H9 (cell line): ENCODE results near the gene HRC. TPM values are rescaled to one million over a fixed set of nuclear protein-coding genes. Genes with fewer than 3 reads are reported as not detected.

Source experiments
- DNase-seq: peaks from one replicate; pipeline ENCODE4 v3.0.0-alpha.2; 2017
- H2AFZ ChIP-seq: one replicate; pipeline ENCODE4 v1.6.1; 2013; ENCODE audit warnings: mild to moderate bottlenecking, low read length, control low read depth, moderate library complexity
- H2AK5ac ChIP-seq: 2 replicates; pipeline ENCODE4 v1.6.1; 2013; ENCODE audit warnings: low read length, control low read depth, mixed read lengths; ENCODE audit not compliant: insufficient read length
- H2BK120ac ChIP-seq: one replicate; pipeline ENCODE4 v1.6.1; 2013; ENCODE audit warnings: low read depth, mild to moderate bottlenecking, low read length, control low read depth, inconsistent platforms; ENCODE audit not compliant: poor library complexity, severe bottlenecking
- H2BK12ac ChIP-seq: 2 replicates; pipeline ENCODE4 v1.6.1; 2013; ENCODE audit warnings: low read length, control low read depth, mixed read lengths, low read depth; ENCODE audit not compliant: insufficient read length
- H2BK15ac ChIP-seq: 2 replicates; pipeline ENCODE4 v1.6.1; 2013; ENCODE audit warnings: low read depth, low read length, control low read depth
- H2BK20ac ChIP-seq: one replicate; pipeline ENCODE4 v1.6.1; 2013; ENCODE audit warnings: low read depth, mild to moderate bottlenecking, low read length, control low read depth, inconsistent platforms; ENCODE audit not compliant: poor library complexity, severe bottlenecking
- H2BK5ac ChIP-seq: 2 replicates; pipeline ENCODE4 v1.6.1; 2013; ENCODE audit warnings: low read length, control low read depth, mixed read lengths; ENCODE audit not compliant: insufficient read length
- H3K14ac ChIP-seq: 2 replicates; pipeline ENCODE4 v1.6.1; 2013; ENCODE audit warnings: low read length, control low read depth; ENCODE audit not compliant: insufficient read depth
- H3K18ac ChIP-seq: 2 replicates; pipeline ENCODE4 v1.6.1; 2013; ENCODE audit warnings: low read depth, mild to moderate bottlenecking, mixed read lengths, low read length, control low read depth; ENCODE audit not compliant: insufficient read length
- H3K23ac ChIP-seq: 2 replicates; pipeline ENCODE4 v1.6.1; 2013; ENCODE audit warnings: low read length, control low read depth, mixed read lengths, low read depth; ENCODE audit not compliant: insufficient read length
- H3K23me2 ChIP-seq: 2 replicates; pipeline ENCODE4 v1.6.1; 2013; ENCODE audit warnings: low read depth, mild to moderate bottlenecking, mixed read lengths, low read length, control low read depth; ENCODE audit not compliant: insufficient read length, poor library complexity, severe bottlenecking
- H3K27ac ChIP-seq: 2 replicates; pipeline ENCODE4 v1.5.1; 2013; ENCODE audit warnings: low read length, control low read depth, mixed read lengths, low read depth; ENCODE audit not compliant: insufficient read length
- H3K27me3 ChIP-seq: 2 replicates; pipeline ENCODE4 v1.6.1; 2013; ENCODE audit warnings: low read length, control low read depth, inconsistent platforms; ENCODE audit not compliant: insufficient read depth
- H3K4ac ChIP-seq: 2 replicates; pipeline ENCODE4 v1.6.1; 2013; ENCODE audit warnings: low read depth, mild to moderate bottlenecking, control low read depth, inconsistent platforms, low read length, moderate library complexity
- H3K4me1 ChIP-seq: 2 replicates; pipeline ENCODE4 v1.6.1; 2013; ENCODE audit warnings: low read length, control low read depth, inconsistent platforms; ENCODE audit not compliant: insufficient read depth
- H3K4me2 ChIP-seq: 2 replicates; pipeline ENCODE4 v1.6.1; 2013; ENCODE audit warnings: low read length, control low read depth, mixed read lengths; ENCODE audit not compliant: insufficient read length, insufficient read depth
- H3K56ac ChIP-seq: 2 replicates; pipeline ENCODE4 v1.6.1; 2013; ENCODE audit warnings: low read depth, mild to moderate bottlenecking, mixed read lengths, low read length, control low read depth; ENCODE audit not compliant: insufficient read length
- H3K79me1 ChIP-seq: 2 replicates; pipeline ENCODE4 v1.6.1; 2013; ENCODE audit warnings: low read depth, mild to moderate bottlenecking, moderate library complexity, low read length, control low read depth, inconsistent platforms; ENCODE audit not compliant: insufficient read depth, poor library complexity, severe bottlenecking
- H3K79me2 ChIP-seq: 2 replicates; pipeline ENCODE4 v1.6.1; 2013; ENCODE audit warnings: low read length, control low read depth, inconsistent platforms; ENCODE audit not compliant: insufficient read depth
- H3K9ac ChIP-seq: 2 replicates; pipeline ENCODE4 v1.6.1; 2013; ENCODE audit warnings: low read length, control low read depth, mixed read lengths; ENCODE audit not compliant: insufficient read length; ENCODE audit errors: extremely low read depth
- H3K9me3 ChIP-seq: one replicate; pipeline ENCODE4 v1.6.1; 2013; ENCODE audit warnings: low read depth, low read length, inconsistent platforms; ENCODE audit not compliant: control insufficient read depth
- H3T11ph ChIP-seq: one replicate; pipeline ENCODE4 v1.6.1; 2013; ENCODE audit warnings: mild to moderate bottlenecking, low read length, control low read depth, inconsistent platforms
- H4K20me1 ChIP-seq: one replicate; pipeline ENCODE4 v1.6.1; 2013; ENCODE audit not compliant: control insufficient read depth, insufficient read length, insufficient read depth
- H4K5ac ChIP-seq: 2 replicates; pipeline ENCODE4 v1.6.1; 2013; ENCODE audit warnings: low read depth, mild to moderate bottlenecking, mixed read lengths, low read length, control low read depth; ENCODE audit not compliant: insufficient read length
- H4K8ac ChIP-seq: replicated peaks from 2 replicates; pipeline ENCODE4 v1.6.1; 2013; ENCODE audit warnings: low read length, control low read depth, mixed read lengths, low read depth; ENCODE audit not compliant: insufficient read length
- H4K91ac ChIP-seq: 2 replicates; pipeline ENCODE4 v1.6.1; 2013; ENCODE audit warnings: low read depth, mild to moderate bottlenecking, moderate library complexity, mixed read lengths, low read length, control low read depth; ENCODE audit not compliant: insufficient read length
- H3K27ac Mint-ChIP-seq, 3 experiments: 2 replicates in 2 of 3; 3 replicates in 1 of 3; pipeline ENCODE4 v1.8.0; 2020 to 2021; ENCODE audit warnings: mixed read lengths in 3 of 3, mild to moderate bottlenecking in 1 of 3, moderate library complexity in 1 of 3
- H3K27me3 Mint-ChIP-seq: 2 replicates; pipeline ENCODE4 v1.8.0; 2021; ENCODE audit warnings: low read depth, mild to moderate bottlenecking, moderate library complexity, mixed read lengths
- H3K36me3 Mint-ChIP-seq, 3 experiments: 2 replicates in 2 of 3; 3 replicates in 1 of 3; pipeline ENCODE4 v1.8.0; 2020 to 2021; ENCODE audit warnings: low read depth in 3 of 3, mixed read lengths in 3 of 3; ENCODE audit not compliant: insufficient read depth in 1 of 3
- H3K4me1 Mint-ChIP-seq, 2 experiments: 2 replicates each; pipeline ENCODE4 v1.8.0; 2020; ENCODE audit warnings: mixed read lengths in 2 of 2
- H3K4me3 Mint-ChIP-seq, 2 experiments: 2 replicates in 1 of 2; 3 replicates in 1 of 2; pipeline ENCODE4 v1.8.0; 2020 to 2021; ENCODE audit warnings: mild to moderate bottlenecking in 2 of 2, mixed read lengths in 2 of 2, moderate library complexity in 1 of 2
- H3K9me3 Mint-ChIP-seq, 2 experiments: 2 replicates in 1 of 2; 3 replicates in 1 of 2; pipeline ENCODE4 v1.8.0; 2020; ENCODE audit warnings: mild to moderate bottlenecking in 2 of 2, mixed read lengths in 2 of 2, moderate library complexity in 1 of 2
- CTCF ChIP-seq: fragments of 200-600 bp; sonication (generic); conservative IDR thresholded peaks from 3 replicates; pipeline ENCODE4 v1.8.0; 2021; ENCODE audit warnings: antibody characterized with exemption, mild to moderate bottlenecking
- WGBS: extraction: QIAGEN DNeasy Blood & Tissue Kit; methylation state at CpG from one replicate; pipeline ENCODE4 v1.1.7; 2013; ENCODE audit warnings: missing lambda C conversion rate, low lambda C conversion rate, mixed read lengths; ENCODE audit not compliant: insufficient read length; ENCODE audit errors: extremely low coverage; 5-methylcytosine and 5-hydroxymethylcytosine counted together
- total RNA-seq: library from RNA; stranded (reverse); gene quantifications from 2 replicates; pipeline ENCODE4 v1.2.1, GENCODE V29; 2021

Gene HRC
- total RNA-seq, 1 experiment from 2014 or later, result 1.8 TPM

GRCh38 chr19:49120868-49121267 is 34.3 kb downstream of the HRC start:
- H3K9ac ChIP-seq, result no peak overlapping the region
- H3K4me1 ChIP-seq, result peaks cover 3% of the 10 kb centered on the region; the same call in 1 of the 2 replicates
- no peak overlapping the region for H2AFZ ChIP-seq
- Mint-ChIP-seq H3K4me3 (peak overlapping the region; percentile 50 to 71), H3K27me3 (peaks cover 37% of the 10 kb centered on the region), H3K27ac (no peak overlapping the region), H3K36me3 (peaks cover 0 to 4% (median 0%) of the 10 kb centered on the region in 3 experiments; a peak in 1 of 7 replicates), H3K4me1 (peaks cover 20 to 31% of the 10 kb centered on the region in 2 experiments), H3K9me3 (no peaks in the 10 kb centered on the region; a peak in 1 of 5 replicates)
- H4K5ac ChIP-seq, result no peak overlapping the region
- no peak overlapping the region for H2BK12ac ChIP-seq
- H3K56ac ChIP-seq, result no peak overlapping the region
- H3K14ac ChIP-seq, result no peak overlapping the region
- H2BK120ac ChIP-seq, result no peak overlapping the region
- no peaks in the 10 kb centered on the region for H4K20me1 ChIP-seq
- no peak for DNase-seq
- H3K27ac ChIP-seq, result no peak overlapping the region
- H2BK15ac ChIP-seq, result no peak overlapping the region
- H3K4me2 ChIP-seq, result no peak overlapping the region
- no peak for TF ChIP-seq CTCF
- H3K4ac ChIP-seq, result no peak overlapping the region
- H3K18ac ChIP-seq, result no peak overlapping the region
- no peaks in the 10 kb centered on the region for H3K79me1 ChIP-seq
- no peak overlapping the region for H3K23ac ChIP-seq
- no peak overlapping the region for H3T11ph ChIP-seq
- H2BK5ac ChIP-seq, result no peak overlapping the region
- H3K27me3 ChIP-seq, result peaks cover 9% of the 10 kb centered on the region; the same call in 1 of the 2 replicates
- no peak overlapping the region for H4K91ac ChIP-seq
- peaks cover 7% of the 10 kb centered on the region for H3K23me2 ChIP-seq
- H3K9me3 ChIP-seq, result no peaks in the 10 kb centered on the region
- no peak overlapping the region for H4K8ac ChIP-seq
- no peaks in the 10 kb centered on the region for H3K79me2 ChIP-seq
- H2AK5ac ChIP-seq, result no peak overlapping the region
- H2BK20ac ChIP-seq, result no peak overlapping the region
- no CpG with 5 or more reads among the region's 2 CpGs for WGBS
